ENCODE measurements around the gene TMEM43.

The TMEM43 gene

DNA sequence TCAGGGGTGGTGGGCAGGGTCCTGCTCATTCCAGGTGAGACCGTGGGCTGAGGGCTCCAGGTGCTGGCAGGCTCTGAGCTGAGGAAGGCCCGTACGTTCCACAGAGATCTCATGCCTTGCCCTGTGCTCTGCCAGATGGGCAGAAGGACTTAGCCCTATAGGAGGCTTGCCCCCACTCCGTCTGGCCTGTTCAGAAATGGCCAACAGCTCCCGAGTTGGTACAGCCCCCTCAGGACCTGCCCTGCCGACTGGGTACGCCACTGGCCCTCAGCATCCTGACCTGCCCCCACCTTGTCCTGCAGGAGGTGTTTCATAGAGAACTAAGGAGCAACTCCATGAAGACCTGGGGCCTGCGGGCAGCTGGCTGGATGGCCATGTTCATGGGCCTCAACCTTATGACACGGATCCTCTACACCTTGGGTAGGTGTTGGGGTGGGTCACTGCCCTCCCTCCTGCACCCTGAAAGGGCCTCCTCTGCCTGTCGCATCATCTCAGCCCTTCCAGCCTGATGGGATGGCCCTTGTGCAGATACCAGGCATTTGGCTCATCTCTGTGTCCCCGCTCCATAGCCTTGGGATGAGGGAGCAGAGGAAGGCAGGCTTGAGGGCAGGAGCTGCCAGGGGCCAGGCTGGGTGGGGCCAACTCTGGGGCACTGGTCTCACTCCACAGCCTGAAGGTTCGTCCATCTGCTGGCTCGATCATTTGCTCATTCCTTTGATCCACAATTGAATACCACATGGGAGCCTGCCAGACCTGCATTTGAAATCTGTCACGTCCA, 14.2 kb downstream of the TMEM43 start:
- no peak for DNase-seq

- no peak for DNase-seq
Measured at GRCh38 chr3:14139771-14140170, 14.9 kb downstream of the TMEM43 start.

GRCh38 chr3:14140668-14141067, 15.8 kb downstream of the TMEM43 start:
- no peak for DNase-seq

- DNase-seq, result no peak
Measured at GRCh38 chr3:14141144-14141543, 16.3 kb downstream of the TMEM43 start.

GRCh38 chr3:14141602-14142341, 16.9 kb downstream of the TMEM43 start:
- DNase-seq, result no peak

- DNase-seq, result no peak
Measured at GRCh38 chr3:14142567-14143270, 17.9 kb downstream of the TMEM43 start.

- DNase-seq, result no peak
Measured at GRCh38 chr3:14143271-14144225, 18.7 kb downstream of the TMEM43 start.

- peak; percentile 46 for DNase-seq
Measured at GRCh38 chr3:14144423-14145075, 19.7 kb downstream of the TMEM43 start.

GRCh38 chr3:14145236-14145635, 20.4 kb downstream of the TMEM43 start:
- DNase-seq, result no peak

- DNase-seq, result no peak
Measured at GRCh38 chr3:14145670-14146380, 21.0 kb downstream of the TMEM43 start.

GRCh38 chr3:14146381-14147065, 21.7 kb downstream of the TMEM43 start:
- DNase-seq, result no peak

DNA sequence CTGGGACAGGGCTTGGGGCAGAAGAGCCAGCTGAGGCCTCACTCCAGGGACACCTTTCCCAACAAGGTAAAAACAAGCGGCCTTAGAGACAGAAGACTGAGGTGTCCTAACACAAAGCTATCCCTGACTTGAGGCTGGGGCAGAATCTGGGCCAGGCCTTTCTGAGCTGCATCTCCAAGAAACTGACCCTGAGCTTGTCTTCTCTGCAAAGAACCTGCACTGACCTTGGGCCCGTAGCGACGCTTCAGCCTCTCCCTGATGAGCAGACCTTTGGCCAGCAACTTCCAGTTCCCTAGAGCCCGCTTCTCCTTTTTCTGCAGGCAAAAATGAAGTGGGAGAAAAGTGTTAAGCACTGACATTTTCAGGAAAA, 22.2 kb downstream of the TMEM43 start:
- DNase-seq, result no peak

GRCh38 chr3:14147617-14148016, 22.8 kb downstream of the TMEM43 start:
- DNase-seq, result no peak

DNA sequence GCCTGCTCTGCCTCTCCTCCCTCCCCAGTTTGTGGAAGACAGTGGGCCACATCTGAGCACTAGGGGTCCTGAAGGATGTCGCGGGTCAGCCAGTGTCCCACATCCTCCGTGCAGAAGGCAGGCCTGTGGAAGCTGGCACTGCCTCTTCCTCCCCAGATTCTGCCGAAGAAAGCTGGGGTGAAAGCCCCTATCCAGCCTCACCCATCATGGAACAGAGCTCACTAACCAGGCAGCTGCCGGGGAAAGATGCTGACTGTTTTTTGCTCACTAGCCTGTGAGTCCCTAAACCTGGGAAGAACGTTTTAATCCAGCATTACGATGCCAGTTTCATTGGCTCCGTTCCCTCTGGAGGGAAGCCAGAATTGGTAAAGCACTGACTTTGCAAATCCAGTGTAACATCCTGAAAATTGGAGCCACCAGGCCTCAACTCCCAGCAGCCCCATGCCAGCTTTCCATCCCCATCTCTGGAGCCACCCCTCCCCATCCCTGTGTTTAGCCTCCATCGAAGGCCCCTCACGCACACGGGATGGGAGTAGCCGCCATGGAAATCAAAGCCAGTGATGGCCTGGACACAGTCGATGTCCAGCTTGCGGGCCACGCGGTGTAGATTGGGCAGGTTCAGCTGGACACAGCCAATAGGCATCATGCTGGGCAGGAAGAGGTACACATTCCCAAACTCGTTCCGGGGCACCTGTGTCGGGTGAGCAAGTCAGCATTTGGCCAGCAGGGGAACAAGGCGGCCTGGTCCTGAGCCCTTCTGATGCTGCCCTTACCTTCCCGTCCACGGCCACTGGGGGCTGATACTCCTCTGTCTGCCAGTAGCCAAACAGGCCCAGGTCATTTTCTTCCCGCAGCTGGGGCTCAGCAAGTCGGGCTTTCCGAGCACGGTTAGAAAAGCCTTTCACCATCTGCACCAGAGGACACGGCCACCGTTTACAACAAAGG, 23.5 kb downstream of the TMEM43 start:
- DNase-seq, result no peak

- DNase-seq, result no peak
Measured at GRCh38 chr3:14150078-14150477, 25.2 kb downstream of the TMEM43 start.

GRCh38 chr3:14150491-14151230, 25.8 kb downstream of the TMEM43 start:
- DNase-seq, result no peak

DNA sequence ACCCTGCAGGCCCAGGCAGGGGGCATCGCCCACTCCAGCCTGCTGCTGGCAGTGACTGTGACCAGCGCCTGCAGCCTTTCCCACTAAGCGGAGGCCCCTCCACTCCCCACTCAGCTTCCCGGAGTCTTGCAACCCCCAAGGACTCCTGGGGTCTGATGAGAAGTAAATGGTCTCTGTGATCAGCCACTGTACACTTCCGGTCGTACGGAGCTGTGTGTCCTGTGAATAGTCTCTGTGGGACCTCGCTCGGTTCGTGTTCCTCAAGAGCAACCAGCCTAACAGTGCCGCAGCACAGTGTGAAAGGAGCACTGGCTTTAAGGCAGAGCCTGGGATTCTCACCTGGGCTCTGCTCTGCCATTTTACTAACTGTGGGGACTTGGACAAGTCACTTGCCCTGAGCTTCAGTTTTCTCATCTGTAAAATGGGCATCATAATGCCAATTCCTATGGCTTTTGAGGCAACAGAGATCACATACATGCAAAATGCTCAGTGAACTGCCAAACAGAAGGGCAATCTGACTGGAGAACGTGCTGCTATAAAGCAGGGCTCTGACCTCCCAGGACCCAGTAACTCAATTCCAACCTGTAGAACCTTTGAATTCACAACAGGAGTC, 26.7 kb downstream of the TMEM43 start:
- no peak for DNase-seq

DNA sequence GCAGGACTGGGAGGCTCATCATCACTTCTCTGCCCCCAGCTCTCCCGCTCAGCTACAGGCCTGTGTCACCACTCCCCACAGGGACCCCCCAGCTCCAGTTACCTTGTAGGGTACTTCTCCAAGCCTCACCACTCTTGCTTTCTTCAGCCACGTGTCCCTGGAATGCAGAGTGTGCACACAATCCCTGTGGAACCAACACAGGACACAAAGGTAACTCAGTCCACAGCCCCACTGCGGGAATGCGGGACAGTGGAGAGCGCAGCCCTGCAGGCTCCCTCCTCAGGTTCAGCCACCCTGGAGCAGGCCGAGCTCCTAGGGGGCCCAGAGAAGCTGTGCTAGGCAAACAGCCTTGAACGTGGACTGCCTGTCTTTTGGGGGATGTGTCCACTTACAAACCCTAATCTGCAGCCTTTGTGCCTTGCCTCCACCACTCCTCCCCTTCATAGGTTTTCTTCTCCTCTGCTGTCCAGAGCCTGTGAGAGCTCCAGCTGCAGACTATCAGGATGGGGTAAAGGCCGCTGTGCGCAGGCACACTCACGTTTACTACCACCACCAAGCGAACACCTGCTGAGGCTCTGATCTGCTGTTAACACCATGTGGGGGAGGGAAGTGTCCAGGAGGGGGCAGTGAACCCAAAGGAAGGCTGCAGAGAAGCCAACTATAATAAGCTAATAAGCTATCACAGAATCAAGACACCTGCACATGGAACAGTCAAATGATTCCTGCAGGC, 27.5 kb downstream of the TMEM43 start:
- no peak for DNase-seq
